Cardiac fibroblast (primary cell): ENCODE data around the gene NOL11.

Source experiments
- DNase-seq, 2 donors: peaks; one replicate each; pipeline versions ENCODE4 v3.0.0 to v3.0.0-alpha.2; 2010; ENCODE audit warnings: low read depth in 2 of 2
- H3K4me3 ChIP-seq, 2 donors: replicated peaks in 1 of 2; 1 replicate in 1 of 2; 2 replicates in 1 of 2; pipeline ENCODE4 v1.5.1; 2011; ENCODE audit warnings: low read depth in 2 of 2, low read length in 2 of 2, mild to moderate bottlenecking in 2 of 2, moderate library complexity in 1 of 2
- TF ChIP-seq, protein P1 (sequence below): IDR thresholded peaks from one replicate; pipeline ENCODE4 v1.5.1; 2011; ENCODE audit warnings: low read depth, mild to moderate bottlenecking, low read length, inconsistent platforms

Gene NOL11

DNA sequence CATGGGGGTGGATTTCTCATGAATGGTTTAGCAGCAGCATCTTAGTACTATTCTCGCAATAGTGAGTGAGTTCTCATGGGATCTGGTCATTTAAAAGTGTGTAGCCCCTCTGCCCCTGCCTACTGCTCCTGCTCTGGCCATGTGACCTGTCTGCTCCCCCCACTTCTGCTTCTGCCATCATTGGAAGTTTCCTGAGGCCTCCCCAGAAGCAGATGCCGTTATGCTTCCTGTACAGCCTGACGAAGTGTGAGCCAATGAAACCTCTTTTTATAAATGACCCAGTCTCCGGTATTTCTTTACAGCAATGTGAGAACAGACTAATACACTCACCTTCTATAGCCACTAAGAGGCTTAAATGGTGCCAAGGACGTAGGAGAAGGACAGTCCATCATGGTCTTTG, 51.5 kb downstream of the NOL11 start:
- TF ChIP-seq, protein P1, sequence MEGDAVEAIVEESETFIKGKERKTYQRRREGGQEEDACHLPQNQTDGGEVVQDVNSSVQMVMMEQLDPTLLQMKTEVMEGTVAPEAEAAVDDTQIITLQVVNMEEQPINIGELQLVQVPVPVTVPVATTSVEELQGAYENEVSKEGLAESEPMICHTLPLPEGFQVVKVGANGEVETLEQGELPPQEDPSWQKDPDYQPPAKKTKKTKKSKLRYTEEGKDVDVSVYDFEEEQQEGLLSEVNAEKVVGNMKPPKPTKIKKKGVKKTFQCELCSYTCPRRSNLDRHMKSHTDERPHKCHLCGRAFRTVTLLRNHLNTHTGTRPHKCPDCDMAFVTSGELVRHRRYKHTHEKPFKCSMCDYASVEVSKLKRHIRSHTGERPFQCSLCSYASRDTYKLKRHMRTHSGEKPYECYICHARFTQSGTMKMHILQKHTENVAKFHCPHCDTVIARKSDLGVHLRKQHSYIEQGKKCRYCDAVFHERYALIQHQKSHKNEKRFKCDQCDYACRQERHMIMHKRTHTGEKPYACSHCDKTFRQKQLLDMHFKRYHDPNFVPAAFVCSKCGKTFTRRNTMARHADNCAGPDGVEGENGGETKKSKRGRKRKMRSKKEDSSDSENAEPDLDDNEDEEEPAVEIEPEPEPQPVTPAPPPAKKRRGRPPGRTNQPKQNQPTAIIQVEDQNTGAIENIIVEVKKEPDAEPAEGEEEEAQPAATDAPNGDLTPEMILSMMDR, result no peak
- DNase-seq, result no peak
- H3K4me3 ChIP-seq, result no peak overlapping the region

DNA sequence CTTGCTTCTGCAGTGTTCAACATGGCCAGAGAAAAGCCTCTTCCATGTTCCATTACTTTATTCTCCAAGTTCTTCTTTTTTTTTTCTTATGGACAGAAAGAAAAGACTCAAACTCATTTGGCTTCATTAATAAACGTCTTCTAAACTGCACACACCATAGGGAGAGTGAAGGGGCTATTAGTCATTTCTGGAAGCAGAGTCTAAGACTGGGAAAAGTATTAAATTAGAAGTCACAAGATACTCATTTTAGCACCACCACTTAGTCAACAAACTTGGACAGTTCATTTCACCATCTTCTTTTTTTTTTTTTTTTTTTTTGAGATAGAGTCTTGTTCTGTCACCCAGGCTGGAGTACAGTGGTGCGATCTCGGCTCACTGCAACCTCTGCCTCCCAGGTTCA, 52.8 kb downstream of the NOL11 start:
- H3K4me3 ChIP-seq, result no peak overlapping the region
- no peak for DNase-seq
- TF ChIP-seq, protein P1, result no peak

DNA sequence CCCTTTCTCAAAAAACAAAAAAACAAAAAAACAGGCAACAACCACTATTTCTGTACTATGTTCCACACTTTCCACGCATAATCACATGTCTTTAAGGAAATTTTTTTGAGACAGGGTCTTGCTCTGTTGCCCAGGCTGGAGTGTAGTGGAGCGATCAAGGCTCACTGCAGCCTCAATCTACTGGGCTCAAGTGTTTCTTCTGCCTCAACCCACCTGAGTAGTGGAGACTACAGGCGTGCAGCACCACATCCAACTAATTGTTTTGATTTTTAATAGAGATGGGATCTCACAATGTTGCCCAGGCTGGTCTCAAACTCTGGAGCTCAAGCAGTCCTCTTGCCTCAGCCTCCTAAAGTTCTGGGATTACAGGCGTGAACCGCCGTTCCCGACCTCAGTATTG, 54.9 kb downstream of the NOL11 start:
- no peak for DNase-seq
- no peak overlapping the region for H3K4me3 ChIP-seq
- TF ChIP-seq, protein P1, result no peak

DNA sequence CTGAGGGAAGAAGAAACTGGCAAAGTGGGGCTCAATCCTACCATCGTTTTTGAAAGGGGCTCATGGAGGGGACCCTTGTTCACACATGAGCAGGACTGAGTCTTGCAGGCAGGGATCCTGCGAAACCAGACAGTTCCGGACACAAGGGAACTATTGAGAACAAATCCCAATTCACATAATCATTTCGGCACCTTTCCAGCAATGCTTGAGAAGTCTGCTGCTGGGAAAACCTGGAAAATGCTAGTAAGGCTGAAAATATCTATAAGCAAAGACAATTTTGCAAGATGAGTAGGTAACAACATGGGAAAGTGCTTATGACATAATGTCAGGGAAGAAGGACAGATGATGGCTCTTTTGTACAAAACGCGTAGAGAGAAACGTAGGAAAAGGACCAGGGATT, 55.5 kb downstream of the NOL11 start:
- H3K4me3 ChIP-seq, result no peak overlapping the region
- no peak for DNase-seq
- TF ChIP-seq, protein P1, result no peak

- TF ChIP-seq, protein P1, result peak; percentile 76
- H3K4me3 ChIP-seq, result no peak overlapping the region
- DNase-seq, result peak; percentile 85 to 86
Observed at GRCh38 chr17:67779098-67779672, 61.4 kb downstream of the NOL11 start.

GRCh38 chr17:67784364-67785121, 66.8 kb downstream of the NOL11 start:
- TF ChIP-seq, protein P1, result no peak
- peak in 1 of 2 donors; percentile 16 for DNase-seq
- no peak overlapping the region for H3K4me3 ChIP-seq

- TF ChIP-seq, protein P1, result no peak
- no peak for DNase-seq
- H3K4me3 ChIP-seq, result no peak overlapping the region
Observed at GRCh38 chr17:67785122-67785477, 67.4 kb downstream of the NOL11 start.
